Fibroblast of villous mesenchyme (primary cell): ENCODE results near the gene DEGS2. TPM values are rescaled to one million over a fixed set of nuclear protein-coding genes. Genes with fewer than 3 reads are reported as not detected.

Experiments used
- DNase-seq: peaks from one replicate; pipeline ENCODE4 v3.0.0-alpha.2; 2010; ENCODE audit warnings: low read depth
- H3K4me3 ChIP-seq: 2 replicates; pipeline ENCODE4 v1.5.1; 2011; ENCODE audit warnings: low read depth, mild to moderate bottlenecking, low read length
- total RNA-seq: library from RNA; depleted of rRNA; stranded (reverse); fragments of >200 nt; gene quantifications from 2 replicates; pipeline ENCODE4 v1.2.3, GENCODE V29; 2012
- TF ChIP-seq, protein P1 (sequence below): IDR thresholded peaks from 2 replicates; pipeline ENCODE4 v1.5.1; 2012; ENCODE audit warnings: low read depth, mild to moderate bottlenecking, low read length; ENCODE audit not compliant: insufficient read depth

The DEGS2 gene
- total RNA-seq, 1 donor: not detected

DNA sequence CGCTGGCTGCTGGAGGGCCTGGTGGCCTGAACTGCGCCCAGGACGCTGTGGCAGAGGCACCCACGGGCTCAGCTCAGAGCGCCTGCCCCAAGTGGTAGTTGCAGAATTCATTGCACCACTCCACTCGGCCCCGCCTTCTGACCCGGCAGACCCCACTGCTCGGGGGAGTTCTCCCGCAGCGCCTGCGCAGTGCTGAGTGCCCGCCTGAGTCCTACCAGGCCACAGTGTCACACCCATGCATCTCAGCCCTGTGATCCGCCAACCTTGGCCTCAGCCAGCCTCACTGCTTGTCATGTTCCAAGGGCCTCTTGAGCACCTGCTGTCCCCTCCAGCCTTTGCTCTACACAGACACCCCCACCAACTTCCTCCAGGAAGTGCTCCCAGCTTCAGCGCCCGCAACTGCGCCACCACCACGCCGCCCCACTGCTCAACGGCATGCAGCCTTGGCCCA is 12.2 kb downstream of the DEGS2 start:
- TF ChIP-seq, protein P1, sequence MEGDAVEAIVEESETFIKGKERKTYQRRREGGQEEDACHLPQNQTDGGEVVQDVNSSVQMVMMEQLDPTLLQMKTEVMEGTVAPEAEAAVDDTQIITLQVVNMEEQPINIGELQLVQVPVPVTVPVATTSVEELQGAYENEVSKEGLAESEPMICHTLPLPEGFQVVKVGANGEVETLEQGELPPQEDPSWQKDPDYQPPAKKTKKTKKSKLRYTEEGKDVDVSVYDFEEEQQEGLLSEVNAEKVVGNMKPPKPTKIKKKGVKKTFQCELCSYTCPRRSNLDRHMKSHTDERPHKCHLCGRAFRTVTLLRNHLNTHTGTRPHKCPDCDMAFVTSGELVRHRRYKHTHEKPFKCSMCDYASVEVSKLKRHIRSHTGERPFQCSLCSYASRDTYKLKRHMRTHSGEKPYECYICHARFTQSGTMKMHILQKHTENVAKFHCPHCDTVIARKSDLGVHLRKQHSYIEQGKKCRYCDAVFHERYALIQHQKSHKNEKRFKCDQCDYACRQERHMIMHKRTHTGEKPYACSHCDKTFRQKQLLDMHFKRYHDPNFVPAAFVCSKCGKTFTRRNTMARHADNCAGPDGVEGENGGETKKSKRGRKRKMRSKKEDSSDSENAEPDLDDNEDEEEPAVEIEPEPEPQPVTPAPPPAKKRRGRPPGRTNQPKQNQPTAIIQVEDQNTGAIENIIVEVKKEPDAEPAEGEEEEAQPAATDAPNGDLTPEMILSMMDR: no peak
- no peak for DNase-seq
- H3K4me3 ChIP-seq: no peak overlapping the region

DNA sequence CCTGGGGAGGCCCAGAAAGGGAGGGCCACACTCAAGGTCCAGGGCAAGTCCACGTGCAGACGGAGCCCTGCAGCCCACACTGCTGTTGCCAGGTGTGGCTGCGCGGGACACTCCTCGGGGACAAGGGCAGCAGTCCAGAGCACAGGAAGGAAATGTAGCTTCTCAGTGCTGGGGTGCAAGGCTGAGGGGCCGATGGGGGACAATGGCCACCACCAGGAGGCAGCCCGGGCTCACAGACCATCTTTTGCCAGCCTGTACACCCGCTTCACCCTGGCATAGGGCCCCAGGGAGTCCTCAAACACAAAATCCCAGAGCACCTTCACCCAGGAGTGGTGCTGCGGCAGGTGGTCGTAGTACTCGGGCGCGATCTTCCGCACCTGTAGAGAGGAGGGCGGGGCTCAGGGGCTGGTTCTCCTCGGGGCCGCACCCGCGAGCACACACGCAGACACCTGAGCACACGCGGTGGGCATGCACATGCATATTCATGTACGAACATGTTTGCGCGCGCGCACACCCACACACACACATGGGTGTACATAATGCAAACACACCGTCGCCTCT is 12.8 kb downstream of the DEGS2 start:
- TF ChIP-seq, protein P1: no peak
- no peak overlapping the region for H3K4me3 ChIP-seq
- DNase-seq: no peak

DNA sequence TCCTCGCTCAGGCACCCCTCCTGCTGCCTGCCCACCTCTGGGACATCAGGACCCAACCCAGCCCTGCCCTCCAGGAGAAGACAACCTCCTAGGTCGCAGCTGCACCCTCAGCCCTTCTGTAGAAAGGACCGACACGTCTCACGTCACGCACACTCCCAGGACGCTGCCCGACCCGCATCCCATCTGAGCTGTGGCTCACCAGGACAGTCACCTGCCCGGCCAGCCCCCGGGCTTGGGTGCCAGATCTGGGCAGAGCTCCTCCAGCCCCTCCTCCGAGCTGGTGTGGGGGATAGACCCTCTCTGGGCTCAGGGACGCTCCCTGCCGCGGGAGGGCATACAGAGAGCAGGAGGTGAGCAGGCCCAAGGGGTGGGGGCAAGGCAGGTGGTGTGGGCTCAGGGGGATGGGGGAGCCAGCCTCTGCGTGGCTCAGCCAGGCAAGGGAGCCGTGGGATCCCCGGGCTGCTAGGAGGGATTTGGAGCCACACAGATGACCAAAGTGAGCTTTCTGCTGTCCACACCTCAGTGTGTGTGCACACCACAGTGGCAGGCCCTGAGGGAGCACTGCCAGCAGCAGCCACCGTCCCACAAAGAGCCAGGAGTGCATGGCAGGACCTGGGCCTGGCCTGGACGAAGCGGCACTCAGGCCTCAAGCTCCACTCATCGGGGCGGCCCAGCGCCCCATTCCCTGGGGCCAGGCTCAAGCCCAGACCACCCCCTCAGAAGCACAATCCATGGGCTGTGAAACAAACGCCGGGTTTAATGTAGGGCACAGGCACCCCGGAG is 13.6 kb downstream of the DEGS2 start:
- TF ChIP-seq, protein P1: no peak
- H3K4me3 ChIP-seq: no peak overlapping the region
- DNase-seq: no peak

DNA sequence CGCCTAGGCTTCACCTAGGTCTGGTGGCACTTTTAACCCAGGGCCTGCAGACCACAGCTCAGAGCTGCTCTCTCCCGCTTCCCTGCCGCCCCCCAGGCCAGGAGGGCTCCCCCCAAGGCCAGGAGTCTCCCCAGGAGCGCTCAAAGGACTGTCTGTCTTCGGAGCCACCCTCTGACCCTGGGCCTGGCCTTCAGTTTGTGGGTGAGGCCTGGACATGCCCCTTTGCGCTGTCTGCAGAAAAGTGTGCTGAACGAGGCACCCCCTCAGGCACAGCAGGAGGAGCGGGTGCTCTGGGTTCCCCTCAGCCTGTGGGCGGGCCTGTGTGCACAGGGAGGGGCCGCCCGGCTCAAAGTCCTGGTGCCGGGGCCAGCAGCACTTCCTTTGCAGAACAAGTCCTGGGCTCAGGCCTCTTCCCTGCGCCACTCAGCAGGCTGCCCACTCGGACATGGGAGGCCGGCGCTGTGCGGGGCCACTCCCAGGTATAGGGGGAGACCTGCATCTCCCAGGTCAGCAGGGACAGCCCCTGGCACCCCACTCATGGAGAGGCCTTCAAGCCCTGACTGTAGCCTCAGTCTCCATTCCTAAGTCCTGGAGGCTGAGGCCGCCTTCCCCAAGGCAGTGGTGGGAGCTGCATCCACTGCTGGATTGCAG is 14.3 kb downstream of the DEGS2 start:
- DNase-seq: no peak
- no peak overlapping the region for H3K4me3 ChIP-seq
- TF ChIP-seq, protein P1: no peak

DNA sequence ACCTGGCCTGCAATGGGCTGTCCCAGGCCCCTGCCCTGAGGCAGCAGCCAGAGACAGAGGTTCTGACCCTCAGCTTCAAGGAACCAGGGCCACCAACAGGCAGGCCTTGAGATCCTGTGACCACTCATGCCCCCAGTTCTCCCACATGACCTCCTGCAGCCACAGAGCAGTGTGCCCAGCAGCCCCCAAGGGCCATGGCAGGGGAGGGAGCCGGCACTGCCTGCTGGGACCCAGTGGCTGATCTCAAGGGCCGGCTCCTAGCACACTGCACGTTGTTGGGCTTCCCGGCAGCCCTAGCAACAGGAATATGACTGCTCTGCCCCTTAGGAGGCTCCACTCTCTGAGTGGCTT is 14.8 kb downstream of the DEGS2 start:
- no peak for DNase-seq
- TF ChIP-seq, protein P1: no peak
- H3K4me3 ChIP-seq: no peak overlapping the region

DNA sequence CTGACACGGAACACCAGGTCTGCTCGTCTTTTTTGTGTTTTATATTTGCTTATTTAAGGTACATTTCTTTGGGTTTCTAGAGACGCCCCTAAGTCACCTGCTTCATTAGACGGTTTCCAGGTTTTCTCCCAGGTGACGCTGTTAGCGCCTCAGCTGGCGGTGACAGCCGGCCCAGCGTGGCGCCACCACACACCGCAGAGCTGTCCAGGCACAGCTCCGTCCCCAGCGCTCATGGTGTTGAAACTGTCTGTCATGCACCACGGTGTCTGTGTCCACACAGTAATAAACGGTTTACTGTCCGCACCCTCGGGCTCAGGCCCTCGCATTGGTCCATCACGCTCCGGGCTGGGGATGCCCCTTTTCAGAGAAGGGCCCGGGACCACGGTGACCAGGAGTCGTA is 15.5 kb downstream of the DEGS2 start:
- TF ChIP-seq, protein P1: no peak
- no peak for DNase-seq
- no peak overlapping the region for H3K4me3 ChIP-seq
